Hematopoietic multipotent progenitor cell treated with erythropoietin and hydrocortisone succinate and interleukin-3 and kit ligand, for 17 days (in vitro differentiated cells): ENCODE data around the gene ZMIZ1.
A peak's percentile ranks its signal among the peaks of the same experiment; 100 is the strongest.

Experiments
- DNase-seq: peaks from one replicate; pipeline ENCODE4 v3.0.0-alpha.2; 2015; ENCODE audit warnings: low spot score

The ZMIZ1 gene

GRCh38 chr10:79186486-79187120, 117.8 kb downstream of the ZMIZ1 start:
- DNase-seq, result no peak

GRCh38 chr10:79187121-79187940, 118.6 kb downstream of the ZMIZ1 start:
- no peak for DNase-seq

- DNase-seq, result no peak
These were observed 119.6 kb downstream of the ZMIZ1 start for GRCh38 chr10:79188154-79188965.

GRCh38 chr10:79189181-79189580, 120.4 kb downstream of the ZMIZ1 start:
- DNase-seq, result no peak

GRCh38 chr10:79189853-79190435, 121.2 kb downstream of the ZMIZ1 start:
- no peak for DNase-seq

- DNase-seq, result no peak
These were observed 122.0 kb downstream of the ZMIZ1 start for GRCh38 chr10:79190740-79191261.

- no peak for DNase-seq
These were observed 123.3 kb downstream of the ZMIZ1 start for GRCh38 chr10:79191951-79192676.

GRCh38 chr10:79192677-79193003, 123.9 kb downstream of the ZMIZ1 start:
- no peak for DNase-seq

GRCh38 chr10:79193694-79194382, 125.1 kb downstream of the ZMIZ1 start:
- DNase-seq, result no peak

GRCh38 chr10:79195091-79195923, 126.5 kb downstream of the ZMIZ1 start:
- DNase-seq, result peak; percentile 79

GRCh38 chr10:79196470-79197461, 128.0 kb downstream of the ZMIZ1 start:
- DNase-seq, result peak; percentile 77

- DNase-seq, result no peak
These were observed 128.8 kb downstream of the ZMIZ1 start for GRCh38 chr10:79197558-79197957.

- no peak for DNase-seq
These were observed 131.6 kb downstream of the ZMIZ1 start for GRCh38 chr10:79200346-79200745.

GRCh38 chr10:79201706-79202105, 132.9 kb downstream of the ZMIZ1 start:
- DNase-seq, result no peak

- peak; percentile 28 for DNase-seq
These were observed 133.6 kb downstream of the ZMIZ1 start for GRCh38 chr10:79202188-79203013.

- DNase-seq, result no peak
These were observed 134.4 kb downstream of the ZMIZ1 start for GRCh38 chr10:79203014-79203644.

GRCh38 chr10:79203833-79204232, 135.1 kb downstream of the ZMIZ1 start:
- DNase-seq, result no peak
